H1 (cell line): ENCODE results near the gene SDC4. TPM values are rescaled to one million over a fixed set of nuclear protein-coding genes. Genes with fewer than 3 reads are reported as not detected.
A peak's percentile ranks its signal among the peaks of the same experiment; 100 is the strongest.

Experiments
- CTCF ChIA-PET: fragments of 300-600 bp; sonication (Branson Sonifier 250); formaldehyde crosslinking; loops from one replicate; lab custom pipeline; 2021; ENCODE audit not compliant: partially characterized antibody; lab: Charles Lee
- POLR2A ChIA-PET: fragments of 300-600 bp; sonication (Branson Sonifier 250); formaldehyde crosslinking; loops from one replicate; lab custom pipeline; 2021; ENCODE audit warnings: inconsistent platforms; ENCODE audit not compliant: partially characterized antibody; lab: Charles Lee
- DNase-seq, 2 experiments: peaks; one replicate each; pipeline versions ENCODE4 v3.0.0 to v3.0.0-alpha.2; 2010 to 2022; ENCODE audit warnings: low spot score in 2 of 2, low read depth in 1 of 2, mixed read lengths in 1 of 2
- FAIRE-seq: peaks from 2 replicates; lab custom pipeline; 2011; peaks lifted over from hg19 to GRCh38; lab: Jason Lieb, UNC
- H2AFZ ChIP-seq: 2 replicates; pipeline ENCODE4 v1.8.1; 2012; ENCODE audit warnings: low read length, inconsistent platforms
- H2AK5ac ChIP-seq: 2 replicates; pipeline ENCODE4 v1.6.1; 2013; ENCODE audit warnings: low read depth, low read length
- H2BK120ac ChIP-seq: replicated peaks from 2 replicates; pipeline ENCODE3; 2013; ENCODE audit warnings: low read depth, low read length, inconsistent platforms
- H2BK12ac ChIP-seq: 2 replicates; pipeline ENCODE4 v1.6.1; 2013; ENCODE audit warnings: low read depth, low read length
- H2BK15ac ChIP-seq: 2 replicates; pipeline ENCODE4 v1.6.1; 2013; ENCODE audit warnings: low read length
- H2BK20ac ChIP-seq: 2 replicates; pipeline ENCODE4 v1.6.1; 2013; ENCODE audit warnings: low read length
- H2BK5ac ChIP-seq: 2 replicates; pipeline ENCODE4 v1.6.1; 2013; ENCODE audit warnings: low read depth, low read length
- H3K14ac ChIP-seq: 2 replicates; pipeline ENCODE4 v1.6.1; 2013; ENCODE audit warnings: inconsistent platforms; ENCODE audit not compliant: insufficient read length
- H3K18ac ChIP-seq: 2 replicates; pipeline ENCODE4 v1.6.1; 2013; ENCODE audit warnings: low read length; ENCODE audit errors: extremely low read depth
- H3K23ac ChIP-seq: 2 replicates; pipeline ENCODE4 v1.6.1; 2013; ENCODE audit warnings: inconsistent platforms; ENCODE audit not compliant: insufficient read length
- H3K23me2 ChIP-seq: 2 replicates; pipeline ENCODE4 v1.6.1; 2013; ENCODE audit warnings: low read depth, low read length
- H3K27ac ChIP-seq: 2 replicates; pipeline ENCODE4 v1.6.1; 2011; ENCODE audit warnings: low read depth, low read length, inconsistent platforms
- H3K27me3 ChIP-seq, 4 experiments: replicated peaks in 1 of 4; 1 replicate in 1 of 4; 2 replicates in 3 of 4; pipeline versions ENCODE4 v1.6.1 to v1.8.1; 2011 to 2013; ENCODE audit warnings: low read length in 3 of 4, mild to moderate bottlenecking in 3 of 4, inconsistent platforms in 2 of 4, mixed read lengths in 2 of 4, moderate library complexity in 1 of 4; ENCODE audit not compliant: control insufficient read depth in 3 of 4, insufficient read depth in 3 of 4; ENCODE audit errors: extremely low read depth in 1 of 4
- H3K36me3 ChIP-seq, 4 experiments: 2 replicates each; pipeline versions ENCODE4 v1.6.1 to v1.8.1; 2011 to 2013; ENCODE audit warnings: mild to moderate bottlenecking in 4 of 4, low read length in 3 of 4, moderate library complexity in 2 of 4, control low read depth in 1 of 4, inconsistent platforms in 1 of 4; ENCODE audit not compliant: insufficient read depth in 4 of 4, control insufficient read depth in 2 of 4
- H3K4ac ChIP-seq: replicated peaks from 2 replicates; pipeline ENCODE3; 2013; ENCODE audit warnings: low read length, low read depth, mixed read lengths, inconsistent platforms; ENCODE audit not compliant: insufficient read length
- H3K4me1 ChIP-seq, 4 experiments: replicated peaks in 1 of 4; 1 replicate in 1 of 4; 2 replicates in 3 of 4; pipeline versions ENCODE4 v1.6.1 to v1.8.1; 2011 to 2013; ENCODE audit warnings: low read length in 3 of 4, inconsistent platforms in 2 of 4, mixed read lengths in 1 of 4; ENCODE audit not compliant: insufficient read depth in 4 of 4, control insufficient read depth in 3 of 4
- H3K4me2 ChIP-seq, 2 experiments: 2 replicates each; pipeline versions ENCODE4 v1.6.1 to v1.8.1; 2011 to 2013; ENCODE audit warnings: low read depth in 2 of 2, low read length in 2 of 2, control low read depth in 1 of 2, inconsistent platforms in 1 of 2, mild to moderate bottlenecking in 1 of 2; ENCODE audit not compliant: insufficient read depth in 1 of 2
- H3K4me3 ChIP-seq, 4 experiments: fragments of 200-600, 300-600 bp in 1 of 4; sonication (generic), shearing (Covaris generic), sonication (Bioruptor Twin) in 1 of 4; 2 replicates each; pipeline versions ENCODE4 v1.5.1 to v1.8.1; 2011 to 2016; ENCODE audit warnings: low read length in 4 of 4, low read depth in 3 of 4, control low read depth in 2 of 4, inconsistent platforms in 2 of 4, mild to moderate bottlenecking in 2 of 4, mixed read lengths in 1 of 4, moderate library complexity in 1 of 4; ENCODE audit not compliant: insufficient read depth in 2 of 4; ENCODE audit errors: extremely low read depth in 1 of 4
- H3K56ac ChIP-seq: replicated peaks from 2 replicates; pipeline ENCODE3; 2013; ENCODE audit warnings: low read depth, mild to moderate bottlenecking, mixed read lengths, low read length, inconsistent platforms; ENCODE audit not compliant: insufficient read length
- H3K79me1 ChIP-seq: 2 replicates; pipeline ENCODE4 v1.6.1; 2013; ENCODE audit warnings: low read depth, low read length, control low read depth
- H3K79me2 ChIP-seq, 2 experiments: 2 replicates each; pipeline versions ENCODE4 v1.6.1 to v1.8.1; 2012 to 2013; ENCODE audit warnings: low read length in 2 of 2, mild to moderate bottlenecking in 2 of 2, inconsistent platforms in 1 of 2; ENCODE audit not compliant: insufficient read depth in 2 of 2, control insufficient read depth in 1 of 2
- H3K9ac ChIP-seq, 4 experiments: replicated peaks in 1 of 4; 1 replicate in 1 of 4; 2 replicates in 3 of 4; pipeline versions ENCODE4 v1.6.1 to v1.8.1; 2011 to 2013; ENCODE audit warnings: low read depth in 3 of 4, low read length in 3 of 4, control low read depth in 2 of 4, mild to moderate bottlenecking in 2 of 4, moderate library complexity in 2 of 4, inconsistent platforms in 1 of 4; ENCODE audit errors: extremely low read depth in 1 of 4
- H3K9me3 ChIP-seq, 2 experiments: 2 replicates each; pipeline versions ENCODE4 v1.6.1 to v1.8.1; 2012 to 2013; ENCODE audit warnings: mild to moderate bottlenecking in 2 of 2, moderate library complexity in 2 of 2, control low read depth in 1 of 2, inconsistent platforms in 1 of 2, low read depth in 1 of 2, low read length in 1 of 2, mixed read lengths in 1 of 2; ENCODE audit not compliant: insufficient read depth in 2 of 2
- H4K20me1 ChIP-seq, 2 experiments: replicated peaks in 1 of 2; 2 replicates each; pipeline versions ENCODE3 to v1.8.1; 2011 to 2013; ENCODE audit warnings: inconsistent platforms in 2 of 2, low read length in 2 of 2, mild to moderate bottlenecking in 1 of 2; ENCODE audit not compliant: insufficient read depth in 2 of 2, control insufficient read depth in 1 of 2
- H4K5ac ChIP-seq: 2 replicates; pipeline ENCODE4 v1.6.1; 2013; ENCODE audit warnings: low read length, low read depth, mixed read lengths, inconsistent platforms; ENCODE audit not compliant: insufficient read length
- H4K8ac ChIP-seq: 2 replicates; pipeline ENCODE4 v1.8.0; 2013; ENCODE audit warnings: mild to moderate bottlenecking, moderate library complexity, low read length, inconsistent platforms; ENCODE audit not compliant: insufficient read depth; ENCODE audit errors: extremely low read depth
- H4K91ac ChIP-seq: replicated peaks from 2 replicates; pipeline ENCODE3; 2013; ENCODE audit warnings: low read length, mixed read lengths, inconsistent platforms; ENCODE audit not compliant: insufficient read length
- ASH2L ChIP-seq: fragments of 200-600, 300-600 bp; sonication (generic); IDR thresholded peaks from one replicate; pipeline ENCODE4 v1.7.1; 2017; ENCODE audit warnings: low read length
- RAD21 ChIP-seq, 2 experiments: IDR thresholded peaks in 1 of 2; conservative IDR thresholded peaks in 1 of 2; 2 replicates each; pipeline ENCODE4 v1.6.1; 2011; ENCODE audit warnings: low read depth in 2 of 2, low read length in 2 of 2, improper control_type of control experiment in 1 of 2, inconsistent platforms in 1 of 2, mild to moderate bottlenecking in 1 of 2, moderate library complexity in 1 of 2
- WGBS, 2 experiments: shearing (Covaris generic) in 1 of 2; methylation state at CpG; one replicate each; pipeline versions ENCODE4 v1.1.6 to v1.1.7; 2013 to 2015; ENCODE audit warnings: low lambda C conversion rate in 2 of 2, mixed read lengths in 2 of 2, inconsistent platforms in 1 of 2, low coverage in 1 of 2, missing lambda C conversion rate in 1 of 2; ENCODE audit not compliant: insufficient replicate concordance in 2 of 2, insufficient coverage in 1 of 2, insufficient read length in 1 of 2; ENCODE audit errors: extremely low coverage in 1 of 2, missing lambda C conversion rate in 1 of 2; 5-methylcytosine and 5-hydroxymethylcytosine counted together
- polyA plus RNA-seq, 7 experiments: library from polyadenylated mRNA; depleted of rRNA in 3 of 7; stranded (reverse) in 5 of 7; unstranded in 2 of 7; fragments of >200 nt in 5 of 7; fragments of 200-250 nt in 2 of 7; gene quantifications; 1 replicate in 5 of 7; 2 replicates in 1 of 7; 4 replicates in 1 of 7; pipeline versions ENCODE4 v1.2.1 to v1.2.3, GENCODE V29; 2011 to 2013; ENCODE audit warnings: missing spikeins in 2 of 7, mixed read lengths in 2 of 7
- total RNA-seq: library from RNA; stranded (reverse); fragmentation: NEBNext Ultra II Directional; extraction: Animal tissue kit (Norgen Biotek cat#: 25700); gene quantifications from 2 replicates; pipeline ENCODE4 v1.2.1, GENCODE V29; 2021
- TF ChIP-seq, protein P1 (sequence below): IDR thresholded peaks from 2 replicates; pipeline ENCODE4 v1.6.1; 2012; ENCODE audit warnings: inconsistent platforms
- TF ChIP-seq, protein P2 (sequence below): IDR thresholded peaks from 2 replicates; pipeline ENCODE4 v1.6.1; 2012; ENCODE audit warnings: inconsistent platforms

The SDC4 gene
- total and polyA plus RNA-seq, 2 of the 8 experiments (the other 6 are each of a cell fraction or from before 2014, with no cell fraction given) = 34.6 to 60.2 TPM

DNA sequence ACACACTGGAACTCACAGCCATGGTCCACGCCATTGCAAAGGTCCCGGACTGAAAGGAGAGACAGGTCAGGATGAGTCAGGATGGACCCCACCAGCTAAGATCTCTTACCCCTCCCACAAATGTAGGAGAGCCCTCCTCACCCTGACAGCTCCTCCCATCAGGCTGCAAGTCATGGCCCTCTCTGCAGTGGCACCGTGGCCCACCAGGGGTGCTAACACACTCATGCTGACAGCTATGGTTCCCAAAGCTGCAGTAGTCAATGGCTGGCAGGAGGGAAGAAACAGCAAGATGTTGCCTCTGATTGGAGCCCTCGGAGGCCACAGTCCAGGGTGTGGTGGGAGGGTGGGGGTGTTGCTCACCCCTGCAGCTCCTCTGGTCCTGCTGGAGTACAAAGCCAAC lies 47.3 kb downstream of the SDC4 start:
- DNase-seq (peak in 1 of 2 experiments; percentile 79), FAIRE-seq (peak; percentile 50)
- Histone ChIP-seq H3K79me2 (no peaks in the 10 kb centered on the region), H3K4me1 (peaks cover 0 to 5% (median 1%) of the 10 kb centered on the region in 4 experiments; a peak in 2 of 7 replicates), H4K91ac (no peak overlapping the region), H3K23me2 (no peaks in the 10 kb centered on the region), H3K27ac (no peak overlapping the region), H3K4me2 (no peak overlapping the region), H3K14ac (no peak overlapping the region), H2BK5ac (no peak overlapping the region; the same call in 1 of the 2 replicates), H2BK20ac (no peak overlapping the region; the same call in 1 of the 2 replicates), H4K5ac (no peak overlapping the region), H3K18ac (peak overlapping the region; percentile 73; the same call in 1 of the 2 replicates), H2AFZ (peak overlapping the region; percentile 37; the same call in 1 of the 2 replicates), H3K56ac (peak overlapping the region; percentile 47), H3K27me3 (no peaks in the 10 kb centered on the region; a peak in 1 of 7 replicates), H4K8ac (no peak overlapping the region; the same call in 1 of the 2 replicates), H3K9me3 (no peaks in the 10 kb centered on the region), H2BK15ac (peak overlapping the region; percentile 63; the same call in 1 of the 2 replicates), H4K20me1 (no peaks in the 10 kb centered on the region), H3K36me3 (no peaks in the 10 kb centered on the region), H3K79me1 (no peaks in the 10 kb centered on the region), H2BK120ac (no peak overlapping the region), H2AK5ac (no peak overlapping the region), H3K4ac (no peak overlapping the region), H3K4me3 (no peak overlapping the region), H3K23ac (no peak overlapping the region), H2BK12ac (no peak overlapping the region), H3K9ac (no peak overlapping the region)
- ChIA-PET CTCF (interaction anchor here (0.6 to 6.2 kb wide), 17 partner anchors 9 to 483 kb away, joined by 3 to 104 read pairs (median 3); no protein-coding TSS in a partner anchor), POLR2A (no interaction called here)
- 82% methylated on average over 4 of the region's 4 CpGs; no CpG with 5 or more reads in 1 of the 2 experiments for WGBS, 2 experiments
- peak in 1 of 2 experiments; percentile 6; a peak in 1 of 4 replicates for TF ChIP-seq RAD21 (IDR thresholded peaks at IDR 0.05 in 1 of 2, conservative IDR thresholded peaks at IDR 0.05 in 1 of 2; ENCODE audit: low read depth in 2 of 2, low read length in 2 of 2)
- no peak for TF ChIP-seq ASH2L
- TF ChIP-seq, protein P1, sequence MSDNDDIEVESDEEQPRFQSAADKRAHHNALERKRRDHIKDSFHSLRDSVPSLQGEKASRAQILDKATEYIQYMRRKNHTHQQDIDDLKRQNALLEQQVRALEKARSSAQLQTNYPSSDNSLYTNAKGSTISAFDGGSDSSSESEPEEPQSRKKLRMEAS = no peak
- TF ChIP-seq, protein P2, sequence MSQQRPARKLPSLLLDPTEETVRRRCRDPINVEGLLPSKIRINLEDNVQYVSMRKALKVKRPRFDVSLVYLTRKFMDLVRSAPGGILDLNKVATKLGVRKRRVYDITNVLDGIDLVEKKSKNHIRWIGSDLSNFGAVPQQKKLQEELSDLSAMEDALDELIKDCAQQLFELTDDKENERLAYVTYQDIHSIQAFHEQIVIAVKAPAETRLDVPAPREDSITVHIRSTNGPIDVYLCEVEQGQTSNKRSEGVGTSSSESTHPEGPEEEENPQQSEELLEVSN = no peak
